HepG2 (cell line): Measurements from ENCODE around the gene CCR9. TPM values are rescaled to one million over a fixed set of nuclear protein-coding genes. Genes with fewer than 3 reads are reported as not detected.

Source experiments
- ATF7 ChIP-seq, 2 experiments: fragments of 450-650 bp in 1 of 2; sonication (generic) in 1 of 2; formaldehyde crosslinking in 1 of 2; IDR thresholded peaks; 2 replicates each; pipeline versions ENCODE4 v1.4.0 to v1.6.1; 2016 to 2020; ENCODE audit warnings: antibody characterized with exemption in 1 of 2, mild to moderate bottlenecking in 1 of 2, missing genetic modification reagents in 1 of 2
- ATM ChIP-seq: fragments of 450-650 bp; IDR thresholded peaks from 2 replicates; pipeline ENCODE4 v1.7.1; 2017; ENCODE audit warnings: mild to moderate bottlenecking, borderline replicate concordance
- DPF2 ChIP-seq: sonication (generic); formaldehyde crosslinking; IDR thresholded peaks from 2 replicates; pipeline ENCODE4 v1.4.0; 2020; ENCODE audit warnings: mild to moderate bottlenecking, low read depth, missing genetic modification reagents, borderline replicate concordance
- FOXJ3 ChIP-seq: sonication (generic); formaldehyde crosslinking; IDR thresholded peaks from 2 replicates; pipeline ENCODE4 v1.4.0; 2020; ENCODE audit warnings: missing genetic modification reagents, mild to moderate bottlenecking, borderline replicate concordance
- MEIS1 ChIP-seq: sonication (generic); formaldehyde crosslinking; IDR thresholded peaks from 2 replicates; pipeline ENCODE4 v1.9.0; 2021; ENCODE audit warnings: mild to moderate bottlenecking, missing genetic modification reagents, moderate library complexity, borderline replicate concordance
- PHF5A ChIP-seq: IDR thresholded peaks from one replicate; pipeline ENCODE4 v1.6.1; 2018; ENCODE audit warnings: low read depth, missing genetic modification reagents; ENCODE audit not compliant: unreplicated experiment
- TAF1 ChIP-seq: sonication (generic); formaldehyde crosslinking; IDR thresholded peaks from 2 replicates; pipeline ENCODE4 v1.4.0; 2020; ENCODE audit warnings: missing genetic modification reagents
- ZKSCAN1 ChIP-seq: fragments of 150-350 bp; IDR thresholded peaks from 2 replicates; pipeline ENCODE4 v1.6.1; 2014; ENCODE audit warnings: low read length
- ZKSCAN8 ChIP-seq: IDR thresholded peaks from 2 replicates; pipeline ENCODE4 v1.6.1; 2016; ENCODE audit warnings: borderline replicate concordance, missing genetic modification reagents, missing compliant biosample characterization
- ZNF180 ChIP-seq: sonication (generic); formaldehyde crosslinking; IDR thresholded peaks from 2 replicates; pipeline ENCODE4 v1.4.0; 2020; ENCODE audit warnings: low read depth, missing genetic modification reagents, borderline replicate concordance
- ZNF282 ChIP-seq: fragments of 450-650 bp; IDR thresholded peaks from 2 replicates; pipeline ENCODE4 v1.6.1; 2018; ENCODE audit not compliant: partially characterized antibody
- ZNF292 ChIP-seq: sonication (generic); formaldehyde crosslinking; IDR thresholded peaks from 2 replicates; pipeline ENCODE4 v1.8.1; 2022; ENCODE audit warnings: mild to moderate bottlenecking, low read depth, missing genetic modification reagents, borderline replicate concordance
- ZNF496 ChIP-seq: sonication (generic); formaldehyde crosslinking; IDR thresholded peaks from 2 replicates; pipeline ENCODE4 v1.8.1; 2023; ENCODE audit warnings: mild to moderate bottlenecking, moderate library complexity, missing genetic modification reagents; ENCODE audit not compliant: insufficient replicate concordance
- ZNF589 ChIP-seq: sonication (generic); formaldehyde crosslinking; conservative IDR thresholded peaks from 2 replicates; pipeline ENCODE4 v1.8.0; 2022; ENCODE audit warnings: mild to moderate bottlenecking, moderate library complexity, missing genetic modification reagents
- ZNF674 ChIP-seq: sonication (generic); formaldehyde crosslinking; IDR thresholded peaks from 2 replicates; pipeline ENCODE4 v1.5.0; 2020; ENCODE audit warnings: low read depth, mild to moderate bottlenecking, missing genetic modification reagents
- ZNF7 ChIP-seq: IDR thresholded peaks from 2 replicates; pipeline ENCODE4 v1.6.1; 2016; ENCODE audit warnings: missing biosample characterization, missing genetic modification reagents
- ZNF703 ChIP-seq: sonication (generic); formaldehyde crosslinking; IDR thresholded peaks from 2 replicates; pipeline ENCODE4 v1.5.1; 2020; ENCODE audit warnings: missing genetic modification reagents, mild to moderate bottlenecking, moderate library complexity, borderline replicate concordance
- ZNF891 ChIP-seq: sonication (generic); formaldehyde crosslinking; IDR thresholded peaks from 2 replicates; pipeline ENCODE4 v1.5.0; 2020; ENCODE audit warnings: mild to moderate bottlenecking, missing genetic modification reagents
- polyA plus RNA-seq, 8 experiments: library from polyadenylated mRNA; depleted of rRNA in 3 of 8; stranded (reverse) in 7 of 8; unstranded in 1 of 8; fragments of >200 nt; fragmentation: Illumina TruSeq in 4 of 8; extraction: Trizol in 4 of 8; gene quantifications; 2 replicates each; pipeline versions ENCODE4 v1.2.1 to v1.2.3, GENCODE V29; 2011 to 2016; ENCODE audit warnings: low read depth in 4 of 8, missing spikeins in 1 of 8, mixed read lengths in 1 of 8; ENCODE audit not compliant: insufficient read depth in 1 of 8
- total RNA-seq, 5 experiments: library from RNA; depleted of rRNA; stranded (reverse); fragments of >200 nt; fragmentation: Illumina TruSeq; extraction: Trizol; gene quantifications; 2 replicates each; pipeline ENCODE4 v1.2.3, GENCODE V29; 2016; ENCODE audit warnings: low read depth in 1 of 5
- TF ChIP-seq, protein P1 (sequence below): sonication (generic); IDR thresholded peaks from 2 replicates; pipeline ENCODE4 v1.6.1; 2016; ENCODE audit warnings: low read depth, borderline replicate concordance
- TF ChIP-seq, protein P2 (sequence below): sonication (generic); formaldehyde crosslinking; IDR thresholded peaks from 2 replicates; pipeline ENCODE4 v1.5.0; 2020; ENCODE audit warnings: mild to moderate bottlenecking, missing genetic modification reagents, borderline replicate concordance
- TF ChIP-seq, protein P3 (sequence below): sonication (generic); formaldehyde crosslinking; IDR thresholded peaks from 2 replicates; pipeline ENCODE4 v1.5.0; 2020; ENCODE audit warnings: mild to moderate bottlenecking, low read depth, missing genetic modification reagents, borderline replicate concordance
- TF ChIP-seq, protein P4 (sequence below): sonication (generic); formaldehyde crosslinking; IDR thresholded peaks from 2 replicates; pipeline ENCODE4 v1.4.0; 2020; ENCODE audit warnings: missing genetic modification reagents, mild to moderate bottlenecking, borderline replicate concordance

CCR9 gene
- total and polyA plus RNA-seq, 2 of the 13 experiments (the other 11 are each of a cell fraction or from before 2014, with no cell fraction given), result not detected

GRCh38 chr3:45841757-45842491 lies 44.4 kb upstream of the CCR9 start, which contains the start of gene LZTFL1 (continued):
- TF ChIP-seq ZNF589, result no peak
- peak; percentile 67; the same call in 1 of the 2 replicates for TF ChIP-seq FOXJ3 (CRISPR knock-in tag)
- TF ChIP-seq ZNF292, result peak; percentile 44; the same call in 1 of the 2 replicates
- TF ChIP-seq, protein P1, sequence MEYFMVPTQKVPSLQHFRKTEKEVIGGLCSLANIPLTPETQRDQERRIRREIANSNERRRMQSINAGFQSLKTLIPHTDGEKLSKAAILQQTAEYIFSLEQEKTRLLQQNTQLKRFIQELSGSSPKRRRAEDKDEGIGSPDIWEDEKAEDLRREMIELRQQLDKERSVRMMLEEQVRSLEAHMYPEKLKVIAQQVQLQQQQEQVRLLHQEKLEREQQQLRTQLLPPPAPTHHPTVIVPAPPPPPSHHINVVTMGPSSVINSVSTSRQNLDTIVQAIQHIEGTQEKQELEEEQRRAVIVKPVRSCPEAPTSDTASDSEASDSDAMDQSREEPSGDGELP, result no peak
- TF ChIP-seq ZNF282, result no peak
- TF ChIP-seq ATF7 (IDR thresholded peaks at IDR 0.05), result no peak
- TF ChIP-seq ATF7 (CRISPR knock-in tag; IDR thresholded peaks at IDR 0.05), result no peak
- peak; percentile 53 for TF ChIP-seq TAF1
- no peak for TF ChIP-seq DPF2
- TF ChIP-seq ATM, result no peak
- TF ChIP-seq ZNF496 (CRISPR knock-in tag), result no peak
- TF ChIP-seq, protein P2, sequence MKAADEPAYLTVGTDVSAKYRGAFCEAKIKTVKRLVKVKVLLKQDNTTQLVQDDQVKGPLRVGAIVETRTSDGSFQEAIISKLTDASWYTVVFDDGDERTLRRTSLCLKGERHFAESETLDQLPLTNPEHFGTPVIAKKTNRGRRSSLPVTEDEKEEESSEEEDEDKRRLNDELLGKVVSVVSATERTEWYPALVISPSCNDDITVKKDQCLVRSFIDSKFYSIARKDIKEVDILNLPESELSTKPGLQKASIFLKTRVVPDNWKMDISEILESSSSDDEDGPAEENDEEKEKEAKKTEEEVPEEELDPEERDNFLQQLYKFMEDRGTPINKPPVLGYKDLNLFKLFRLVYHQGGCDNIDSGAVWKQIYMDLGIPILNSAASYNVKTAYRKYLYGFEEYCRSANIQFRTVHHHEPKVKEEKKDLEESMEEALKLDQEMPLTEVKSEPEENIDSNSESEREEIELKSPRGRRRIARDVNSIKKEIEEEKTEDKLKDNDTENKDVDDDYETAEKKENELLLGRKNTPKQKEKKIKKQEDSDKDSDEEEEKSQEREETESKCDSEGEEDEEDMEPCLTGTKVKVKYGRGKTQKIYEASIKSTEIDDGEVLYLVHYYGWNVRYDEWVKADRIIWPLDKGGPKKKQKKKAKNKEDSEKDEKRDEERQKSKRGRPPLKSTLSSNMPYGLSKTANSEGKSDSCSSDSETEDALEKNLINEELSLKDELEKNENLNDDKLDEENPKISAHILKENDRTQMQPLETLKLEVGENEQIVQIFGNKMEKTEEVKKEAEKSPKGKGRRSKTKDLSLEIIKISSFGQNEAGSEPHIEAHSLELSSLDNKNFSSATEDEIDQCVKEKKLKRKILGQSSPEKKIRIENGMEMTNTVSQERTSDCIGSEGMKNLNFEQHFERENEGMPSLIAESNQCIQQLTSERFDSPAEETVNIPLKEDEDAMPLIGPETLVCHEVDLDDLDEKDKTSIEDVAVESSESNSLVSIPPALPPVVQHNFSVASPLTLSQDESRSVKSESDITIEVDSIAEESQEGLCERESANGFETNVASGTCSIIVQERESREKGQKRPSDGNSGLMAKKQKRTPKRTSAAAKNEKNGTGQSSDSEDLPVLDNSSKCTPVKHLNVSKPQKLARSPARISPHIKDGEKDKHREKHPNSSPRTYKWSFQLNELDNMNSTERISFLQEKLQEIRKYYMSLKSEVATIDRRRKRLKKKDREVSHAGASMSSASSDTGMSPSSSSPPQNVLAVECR (CRISPR knock-in tag), result peak; percentile 99
- no peak for TF ChIP-seq ZKSCAN8 (CRISPR knock-in tag)
- no peak for TF ChIP-seq ZNF7
- TF ChIP-seq PHF5A (CRISPR knock-in tag), result no peak
- no peak for TF ChIP-seq ZNF703 (CRISPR knock-in tag)
- TF ChIP-seq MEIS1, result no peak
- TF ChIP-seq ZNF180 (CRISPR knock-in tag), result no peak
- TF ChIP-seq ZNF674 (CRISPR knock-in tag), result no peak
- no peak for TF ChIP-seq ZKSCAN1
- peak; percentile 65; the same call in 1 of the 2 replicates for TF ChIP-seq ZNF891 (CRISPR knock-in tag)
- TF ChIP-seq, protein P3, sequence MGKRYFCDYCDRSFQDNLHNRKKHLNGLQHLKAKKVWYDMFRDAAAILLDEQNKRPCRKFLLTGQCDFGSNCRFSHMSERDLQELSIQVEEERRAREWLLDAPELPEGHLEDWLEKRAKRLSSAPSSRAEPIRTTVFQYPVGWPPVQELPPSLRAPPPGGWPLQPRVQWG (CRISPR knock-in tag), result no peak
- TF ChIP-seq, protein P4, sequence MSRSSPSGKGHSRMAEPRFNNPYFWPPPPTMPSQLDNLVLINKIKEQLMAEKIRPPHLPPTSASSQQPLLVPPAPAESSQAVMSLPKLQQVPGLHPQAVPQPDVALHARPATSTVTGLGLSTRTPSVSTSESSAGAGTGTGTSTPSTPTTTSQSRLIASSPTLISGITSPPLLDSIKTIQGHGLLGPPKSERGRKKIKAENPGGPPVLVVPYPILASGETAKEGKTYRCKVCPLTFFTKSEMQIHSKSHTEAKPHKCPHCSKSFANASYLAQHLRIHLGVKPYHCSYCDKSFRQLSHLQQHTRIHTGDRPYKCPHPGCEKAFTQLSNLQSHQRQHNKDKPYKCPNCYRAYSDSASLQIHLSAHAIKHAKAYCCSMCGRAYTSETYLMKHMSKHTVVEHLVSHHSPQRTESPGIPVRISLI (CRISPR knock-in tag), result peak; percentile 12; the same call in 1 of the 2 replicates
